Measurements from ENCODE around the gene TDRD7.
A peak's percentile ranks its signal among the peaks of the same experiment; 100 is the strongest.

TDRD7 gene, protein sequence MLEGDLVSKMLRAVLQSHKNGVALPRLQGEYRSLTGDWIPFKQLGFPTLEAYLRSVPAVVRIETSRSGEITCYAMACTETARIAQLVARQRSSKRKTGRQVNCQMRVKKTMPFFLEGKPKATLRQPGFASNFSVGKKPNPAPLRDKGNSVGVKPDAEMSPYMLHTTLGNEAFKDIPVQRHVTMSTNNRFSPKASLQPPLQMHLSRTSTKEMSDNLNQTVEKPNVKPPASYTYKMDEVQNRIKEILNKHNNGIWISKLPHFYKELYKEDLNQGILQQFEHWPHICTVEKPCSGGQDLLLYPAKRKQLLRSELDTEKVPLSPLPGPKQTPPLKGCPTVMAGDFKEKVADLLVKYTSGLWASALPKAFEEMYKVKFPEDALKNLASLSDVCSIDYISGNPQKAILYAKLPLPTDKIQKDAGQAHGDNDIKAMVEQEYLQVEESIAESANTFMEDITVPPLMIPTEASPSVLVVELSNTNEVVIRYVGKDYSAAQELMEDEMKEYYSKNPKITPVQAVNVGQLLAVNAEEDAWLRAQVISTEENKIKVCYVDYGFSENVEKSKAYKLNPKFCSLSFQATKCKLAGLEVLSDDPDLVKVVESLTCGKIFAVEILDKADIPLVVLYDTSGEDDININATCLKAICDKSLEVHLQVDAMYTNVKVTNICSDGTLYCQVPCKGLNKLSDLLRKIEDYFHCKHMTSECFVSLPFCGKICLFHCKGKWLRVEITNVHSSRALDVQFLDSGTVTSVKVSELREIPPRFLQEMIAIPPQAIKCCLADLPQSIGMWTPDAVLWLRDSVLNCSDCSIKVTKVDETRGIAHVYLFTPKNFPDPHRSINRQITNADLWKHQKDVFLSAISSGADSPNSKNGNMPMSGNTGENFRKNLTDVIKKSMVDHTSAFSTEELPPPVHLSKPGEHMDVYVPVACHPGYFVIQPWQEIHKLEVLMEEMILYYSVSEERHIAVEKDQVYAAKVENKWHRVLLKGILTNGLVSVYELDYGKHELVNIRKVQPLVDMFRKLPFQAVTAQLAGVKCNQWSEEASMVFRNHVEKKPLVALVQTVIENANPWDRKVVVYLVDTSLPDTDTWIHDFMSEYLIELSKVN

DNA sequence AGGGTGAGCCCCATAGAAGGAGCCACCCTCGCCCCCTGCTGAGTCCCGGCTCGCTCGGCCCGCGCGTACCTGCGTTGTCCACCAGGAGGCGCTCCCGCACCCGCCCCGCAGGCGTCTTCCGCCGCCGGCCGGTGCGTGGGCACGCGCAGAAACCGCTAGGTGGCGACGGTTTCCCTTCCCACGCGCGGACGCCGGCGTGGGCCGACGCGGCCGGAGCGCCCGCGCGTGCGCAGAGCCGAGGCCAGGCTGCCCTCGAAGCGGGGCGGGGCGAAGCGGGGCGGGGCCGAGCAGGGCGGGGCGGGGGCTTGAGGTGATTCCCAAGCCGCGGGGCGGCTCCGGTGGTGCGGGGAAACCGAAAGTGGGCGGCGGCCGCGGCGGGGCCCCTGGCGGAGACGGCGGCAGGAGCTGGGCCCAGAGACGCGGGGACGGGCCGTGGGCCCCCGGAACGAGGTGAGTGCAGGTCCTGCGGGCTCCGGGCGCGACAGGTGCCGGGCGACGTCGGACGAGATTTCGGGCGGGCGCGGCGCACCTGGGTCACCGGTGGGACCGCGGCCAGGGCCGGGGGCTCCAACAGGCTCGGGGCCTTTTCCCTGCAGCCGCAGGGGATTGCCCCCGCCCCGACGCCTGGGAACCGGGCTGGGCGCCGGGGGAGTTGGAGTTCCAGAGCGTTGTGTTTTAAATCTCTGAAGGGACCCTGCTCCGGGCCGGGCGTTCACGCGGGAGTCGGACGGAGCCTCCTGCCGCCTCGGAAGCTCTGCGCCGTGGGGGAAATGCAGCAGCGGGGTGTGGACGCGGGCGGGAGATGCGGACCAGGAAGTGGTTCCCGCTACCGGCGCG lies at the start of gene TDRD7:
Gene TDRD7 (plus strand): TSS at position 308 of the 837 bp plus-strand sequence. CDS start 16,370 bp downstream, outside the sequence.
- peak within 1 kb of the TSS; percentile 88 for H3K4me3 ChIP-seq (ENCODE audit: low read depth, low read length)
- TF ChIP-seq, protein P1, sequence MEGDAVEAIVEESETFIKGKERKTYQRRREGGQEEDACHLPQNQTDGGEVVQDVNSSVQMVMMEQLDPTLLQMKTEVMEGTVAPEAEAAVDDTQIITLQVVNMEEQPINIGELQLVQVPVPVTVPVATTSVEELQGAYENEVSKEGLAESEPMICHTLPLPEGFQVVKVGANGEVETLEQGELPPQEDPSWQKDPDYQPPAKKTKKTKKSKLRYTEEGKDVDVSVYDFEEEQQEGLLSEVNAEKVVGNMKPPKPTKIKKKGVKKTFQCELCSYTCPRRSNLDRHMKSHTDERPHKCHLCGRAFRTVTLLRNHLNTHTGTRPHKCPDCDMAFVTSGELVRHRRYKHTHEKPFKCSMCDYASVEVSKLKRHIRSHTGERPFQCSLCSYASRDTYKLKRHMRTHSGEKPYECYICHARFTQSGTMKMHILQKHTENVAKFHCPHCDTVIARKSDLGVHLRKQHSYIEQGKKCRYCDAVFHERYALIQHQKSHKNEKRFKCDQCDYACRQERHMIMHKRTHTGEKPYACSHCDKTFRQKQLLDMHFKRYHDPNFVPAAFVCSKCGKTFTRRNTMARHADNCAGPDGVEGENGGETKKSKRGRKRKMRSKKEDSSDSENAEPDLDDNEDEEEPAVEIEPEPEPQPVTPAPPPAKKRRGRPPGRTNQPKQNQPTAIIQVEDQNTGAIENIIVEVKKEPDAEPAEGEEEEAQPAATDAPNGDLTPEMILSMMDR (IDR thresholded peaks at IDR 0.05; ENCODE audit: borderline replicate concordance, insufficient read depth, low read depth, low read length), result peak; percentile 100

DNA sequence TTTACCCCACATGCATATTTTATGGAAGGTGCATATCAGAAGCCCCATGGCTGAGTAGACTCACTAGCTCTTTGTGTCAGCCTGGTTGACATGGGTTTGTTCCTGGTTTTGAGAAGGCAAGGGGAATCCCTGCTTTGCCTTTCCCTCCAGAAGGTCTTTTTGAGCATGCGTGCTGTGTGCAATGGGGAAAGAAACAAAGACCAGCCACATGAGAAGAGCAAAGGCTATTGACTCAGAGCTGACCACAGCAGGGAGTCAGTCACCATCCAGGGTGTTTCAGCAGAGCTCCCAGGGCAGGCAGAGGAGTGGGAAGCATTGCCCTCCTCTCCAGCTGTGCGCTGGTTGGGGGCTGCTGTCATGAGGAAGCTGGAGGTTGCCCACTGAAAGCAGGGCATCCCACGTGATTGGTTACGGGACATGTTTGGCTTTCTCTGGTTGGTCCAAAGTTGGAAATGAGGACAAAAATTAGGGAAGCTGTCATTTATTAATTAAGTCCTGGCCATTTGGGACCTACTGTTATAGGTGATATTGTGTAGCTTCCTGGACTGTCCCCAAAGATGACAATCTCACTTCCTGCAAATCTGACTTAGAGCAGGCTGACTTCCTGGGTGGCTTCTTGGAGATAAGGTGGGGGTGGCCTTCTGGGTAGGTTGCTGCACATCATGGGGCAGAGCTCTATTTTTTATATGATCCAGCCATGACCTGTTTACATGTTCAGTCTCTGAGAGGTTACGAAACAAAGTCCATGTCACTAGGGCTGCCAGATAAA lies 48.9 kb upstream of the TDRD7 start:
- TF ChIP-seq, protein P1 (IDR thresholded peaks at IDR 0.05; ENCODE audit: borderline replicate concordance, insufficient read depth, low read depth, low read length), result no peak
- no peak overlapping the region for H3K4me3 ChIP-seq (ENCODE audit: low read depth, low read length)

DNA sequence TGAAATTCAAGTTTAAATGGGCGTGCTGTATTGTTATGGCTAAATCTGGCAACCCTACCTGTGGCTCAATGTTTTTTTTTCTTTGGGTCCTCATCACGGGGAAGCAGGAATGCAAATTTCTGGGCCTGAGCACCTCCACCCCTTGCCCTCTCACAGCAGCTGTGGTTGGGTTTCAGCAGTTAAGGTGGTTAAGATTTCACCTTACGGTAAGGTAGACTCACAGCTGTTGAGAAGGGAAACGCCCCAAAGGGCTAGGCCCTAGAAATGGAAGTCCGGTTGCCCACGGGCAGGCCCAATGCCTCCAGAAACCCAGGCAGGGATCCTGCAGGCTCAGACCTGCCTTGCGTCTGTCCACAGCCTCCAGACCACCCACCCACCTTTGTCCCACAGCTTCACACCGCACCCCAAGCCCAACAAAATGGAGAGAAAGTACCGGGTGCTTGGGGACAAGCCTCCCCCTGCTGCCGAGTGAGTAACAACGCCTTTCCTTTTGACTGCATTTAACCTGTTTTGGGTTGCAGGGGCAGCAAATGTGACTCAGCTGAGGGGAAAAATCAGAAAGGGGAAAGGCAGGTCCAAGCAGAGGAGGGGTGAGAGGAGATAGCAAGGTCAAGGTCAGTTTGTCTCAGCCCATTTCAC lies 48.1 kb upstream of the TDRD7 start:
- H3K4me3 ChIP-seq (ENCODE audit: low read depth, low read length), result no peak overlapping the region
- TF ChIP-seq, protein P1 (IDR thresholded peaks at IDR 0.05; ENCODE audit: borderline replicate concordance, insufficient read depth, low read depth, low read length), result no peak

DNA sequence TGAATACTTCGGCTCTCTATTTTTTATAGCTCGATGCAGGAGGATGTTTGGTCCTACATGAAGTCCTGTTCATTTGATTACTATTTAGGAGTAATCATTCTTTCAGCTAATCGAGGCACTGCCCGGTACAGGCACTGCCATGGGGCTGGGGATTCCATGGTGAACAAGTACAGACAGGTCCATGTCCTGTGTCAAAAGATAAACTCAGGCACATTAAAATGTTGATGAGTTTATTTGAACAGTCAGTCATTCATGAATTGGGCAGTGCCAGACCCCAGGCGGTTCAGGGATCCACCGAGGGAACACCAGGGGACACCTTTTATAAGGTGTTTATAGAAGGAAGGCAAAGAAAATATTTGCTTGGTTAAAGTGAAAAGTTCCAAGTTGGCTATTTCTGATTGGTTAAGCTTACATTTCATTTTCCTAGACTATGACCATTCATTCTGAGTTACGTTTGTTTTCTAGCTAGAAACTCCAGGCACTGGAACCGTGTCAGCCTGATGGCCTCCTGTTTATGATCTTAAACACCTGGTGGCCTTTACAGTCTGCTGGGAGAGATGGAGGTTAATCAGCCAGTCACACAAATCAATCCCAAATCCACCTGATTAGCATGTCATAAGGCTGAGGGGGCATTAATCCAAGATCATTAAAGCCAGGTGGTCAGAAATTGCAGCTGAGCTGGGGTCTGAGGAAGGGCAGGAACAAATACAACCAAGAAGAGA lies 47.0 kb upstream of the TDRD7 start:
- TF ChIP-seq, protein P1 (IDR thresholded peaks at IDR 0.05; ENCODE audit: borderline replicate concordance, insufficient read depth, low read depth, low read length), result no peak
- no peak overlapping the region for H3K4me3 ChIP-seq (ENCODE audit: low read depth, low read length)

DNA sequence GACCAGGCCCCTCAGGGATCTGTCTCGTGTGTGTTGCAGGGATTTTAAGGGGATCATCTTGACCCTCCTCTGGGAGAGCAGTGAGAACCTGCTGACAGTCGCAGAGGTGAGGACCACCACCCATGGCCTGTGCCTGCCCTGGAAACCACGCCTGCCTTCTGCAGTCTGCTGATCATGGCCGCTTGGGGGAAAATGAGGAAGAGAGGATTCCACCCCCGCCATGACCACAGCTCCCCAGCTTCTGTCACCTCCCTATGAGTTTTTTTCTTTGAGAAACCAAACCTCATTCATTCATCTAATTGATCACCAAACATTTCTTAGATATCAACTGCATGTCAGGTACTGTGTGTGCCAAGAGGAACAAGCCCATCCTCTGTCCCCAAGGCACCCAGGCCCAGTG lies 46.3 kb upstream of the TDRD7 start:
- no peak overlapping the region for H3K4me3 ChIP-seq (ENCODE audit: low read depth, low read length)
- TF ChIP-seq, protein P1 (IDR thresholded peaks at IDR 0.05; ENCODE audit: borderline replicate concordance, insufficient read depth, low read depth, low read length), result no peak
